Fibroblast of villous mesenchyme (primary cell): ENCODE measurements around the gene PCID2. TPM values are rescaled to one million over a fixed set of nuclear protein-coding genes. Genes with fewer than 3 reads are reported as not detected.
"Not testable (repeated sequence)": the region's sequence is repeated elsewhere in the genome, so short reads cannot be mapped to it uniquely, and the experiment has no call there.

Experiments
- DNase-seq: peaks from one replicate; pipeline ENCODE4 v3.0.0-alpha.2; 2010; ENCODE audit warnings: low read depth
- H3K4me3 ChIP-seq: 2 replicates; pipeline ENCODE4 v1.5.1; 2011; ENCODE audit warnings: low read depth, mild to moderate bottlenecking, low read length
- total RNA-seq: library from RNA; depleted of rRNA; stranded (reverse); fragments of >200 nt; gene quantifications from 2 replicates; pipeline ENCODE4 v1.2.3, GENCODE V29; 2012
- TF ChIP-seq, protein P1 (sequence below): IDR thresholded peaks from 2 replicates; pipeline ENCODE4 v1.5.1; 2012; ENCODE audit warnings: low read depth, mild to moderate bottlenecking, low read length; ENCODE audit not compliant: insufficient read depth

Gene PCID2
- total RNA-seq, 1 donor: 83.8 TPM

DNA sequence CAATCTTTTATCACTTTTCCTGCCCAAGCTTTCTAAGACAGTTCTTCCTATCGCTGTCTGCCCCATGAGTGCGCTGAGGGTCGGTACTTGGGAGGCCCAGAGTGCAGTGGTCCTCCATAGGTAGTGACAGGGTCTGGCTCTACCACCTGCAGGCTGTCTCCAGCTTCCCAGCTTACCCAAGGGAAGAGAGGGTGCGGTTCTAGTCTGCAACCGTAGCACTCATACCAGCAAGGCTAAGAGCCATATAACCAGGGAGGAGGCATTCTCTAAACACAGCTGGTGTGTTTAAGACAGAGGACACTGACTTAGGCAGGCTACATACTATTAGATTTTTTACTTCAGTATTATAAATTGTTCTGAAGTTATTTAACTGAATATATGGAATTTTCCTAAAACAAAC is 41.8 kb downstream of the PCID2 start:
- TF ChIP-seq, protein P1, sequence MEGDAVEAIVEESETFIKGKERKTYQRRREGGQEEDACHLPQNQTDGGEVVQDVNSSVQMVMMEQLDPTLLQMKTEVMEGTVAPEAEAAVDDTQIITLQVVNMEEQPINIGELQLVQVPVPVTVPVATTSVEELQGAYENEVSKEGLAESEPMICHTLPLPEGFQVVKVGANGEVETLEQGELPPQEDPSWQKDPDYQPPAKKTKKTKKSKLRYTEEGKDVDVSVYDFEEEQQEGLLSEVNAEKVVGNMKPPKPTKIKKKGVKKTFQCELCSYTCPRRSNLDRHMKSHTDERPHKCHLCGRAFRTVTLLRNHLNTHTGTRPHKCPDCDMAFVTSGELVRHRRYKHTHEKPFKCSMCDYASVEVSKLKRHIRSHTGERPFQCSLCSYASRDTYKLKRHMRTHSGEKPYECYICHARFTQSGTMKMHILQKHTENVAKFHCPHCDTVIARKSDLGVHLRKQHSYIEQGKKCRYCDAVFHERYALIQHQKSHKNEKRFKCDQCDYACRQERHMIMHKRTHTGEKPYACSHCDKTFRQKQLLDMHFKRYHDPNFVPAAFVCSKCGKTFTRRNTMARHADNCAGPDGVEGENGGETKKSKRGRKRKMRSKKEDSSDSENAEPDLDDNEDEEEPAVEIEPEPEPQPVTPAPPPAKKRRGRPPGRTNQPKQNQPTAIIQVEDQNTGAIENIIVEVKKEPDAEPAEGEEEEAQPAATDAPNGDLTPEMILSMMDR: no peak
- no peak overlapping the region for H3K4me3 ChIP-seq
- DNase-seq: no peak

DNA sequence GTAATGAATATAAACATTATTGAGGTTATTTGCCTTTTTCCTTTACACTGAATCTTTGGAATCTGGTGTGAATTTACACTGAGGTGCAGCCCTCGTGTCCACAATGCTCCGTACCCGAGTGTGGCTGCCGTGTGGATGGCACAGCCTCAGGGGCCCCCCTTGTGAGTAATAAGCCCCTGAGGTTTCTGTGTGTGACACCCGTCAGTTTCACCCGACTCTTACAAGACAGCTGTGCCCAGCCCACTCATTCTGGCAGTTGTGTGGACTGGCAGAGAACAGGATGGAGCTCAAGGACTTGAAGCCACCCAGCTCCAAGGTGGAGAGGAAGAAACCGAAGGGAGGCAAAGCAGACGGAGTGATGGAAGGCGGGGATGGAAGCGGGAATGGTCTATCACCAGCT is 42.2 kb downstream of the PCID2 start:
- H3K4me3 ChIP-seq: no peak overlapping the region
- TF ChIP-seq, protein P1: no peak
- DNase-seq: no peak

DNA sequence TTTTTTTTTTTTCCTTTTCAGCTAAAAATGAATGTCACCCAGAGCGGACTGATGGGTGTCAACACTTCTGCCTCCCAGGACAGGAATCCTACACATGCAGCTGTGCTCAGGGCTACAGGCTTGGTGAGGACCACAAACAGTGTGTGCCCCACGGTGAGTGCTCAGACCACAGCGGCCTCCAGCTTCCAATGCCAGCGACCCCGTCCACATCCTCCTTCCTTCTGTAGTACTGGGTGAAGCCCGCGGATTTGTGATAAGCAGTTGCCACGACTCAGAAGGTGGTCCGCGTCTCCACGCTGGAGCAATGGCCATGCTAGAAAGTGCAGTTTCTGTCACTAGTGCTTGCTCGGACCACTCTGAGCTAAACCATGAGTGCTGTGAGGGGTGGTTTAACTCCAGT is 44.0 kb downstream of the PCID2 start:
- DNase-seq: no peak
- TF ChIP-seq, protein P1: no peak
- no peak overlapping the region for H3K4me3 ChIP-seq

DNA sequence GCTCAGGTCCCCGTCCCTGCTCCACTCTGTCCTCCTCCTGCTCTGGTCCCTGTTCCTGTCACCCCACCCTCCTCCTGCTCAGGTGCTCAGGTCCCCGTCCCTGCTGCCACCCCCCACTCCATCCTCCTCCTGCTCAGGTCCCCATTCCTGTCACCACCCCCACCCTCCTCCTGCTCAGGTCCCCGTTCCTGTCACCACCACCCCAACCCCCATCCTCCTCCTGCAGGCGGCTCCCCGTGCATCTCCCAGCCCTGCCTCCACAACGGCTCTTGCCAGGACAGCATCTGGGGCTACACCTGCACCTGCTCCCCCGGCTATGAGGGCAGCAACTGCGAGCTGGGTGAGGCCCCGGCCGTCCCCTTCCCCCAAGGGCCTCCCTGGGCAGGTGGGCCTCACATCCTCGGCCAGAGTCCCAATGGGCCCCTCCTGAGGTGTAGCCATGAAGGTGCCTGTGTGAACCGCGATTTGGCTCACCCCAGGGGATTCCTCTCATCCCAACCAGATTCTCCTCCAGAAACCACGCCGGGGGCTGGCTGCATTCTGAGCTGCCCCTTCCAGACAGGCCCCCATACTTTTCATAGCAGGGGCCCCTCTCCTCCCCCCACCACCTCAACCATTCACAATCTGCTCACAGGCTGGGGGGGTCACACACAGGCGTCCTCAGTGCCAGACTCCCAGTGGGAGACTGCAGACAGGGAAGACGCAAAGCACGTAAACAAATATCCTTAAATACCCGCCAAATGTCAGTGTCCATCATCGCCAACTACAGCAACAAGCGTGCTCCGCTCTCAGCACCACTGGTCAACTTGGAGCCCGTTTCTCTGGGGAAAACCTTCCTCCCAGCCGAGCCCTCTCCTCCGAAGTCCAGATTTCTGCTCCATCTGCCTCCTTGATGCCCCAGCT is 45.4 kb downstream of the PCID2 start:
- no peak overlapping the region for H3K4me3 ChIP-seq
- DNase-seq: no peak
- TF ChIP-seq, protein P1: no peak

DNA sequence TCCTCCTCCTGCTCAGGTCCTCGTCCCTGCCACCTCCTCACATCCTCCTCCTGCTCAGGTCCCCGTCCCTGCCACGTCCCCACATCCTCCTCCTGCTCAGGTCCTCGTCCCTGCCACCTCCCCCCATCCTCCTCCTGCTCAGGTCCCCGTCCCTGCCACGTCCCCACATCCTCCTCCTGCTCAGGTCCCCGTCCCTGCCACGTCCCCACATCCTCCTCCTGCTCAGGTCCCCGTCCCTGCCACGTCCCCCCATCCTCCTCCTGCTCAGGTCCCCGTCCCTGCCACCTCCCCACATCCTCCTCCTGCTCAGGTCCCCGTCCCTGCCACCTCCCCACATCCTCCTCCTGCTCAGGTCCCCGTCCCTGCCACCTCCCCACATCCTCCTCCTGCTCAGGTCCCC is 46.5 kb downstream of the PCID2 start:
- DNase-seq, H3K4me3 ChIP-seq: not testable (repeated sequence)

DNA sequence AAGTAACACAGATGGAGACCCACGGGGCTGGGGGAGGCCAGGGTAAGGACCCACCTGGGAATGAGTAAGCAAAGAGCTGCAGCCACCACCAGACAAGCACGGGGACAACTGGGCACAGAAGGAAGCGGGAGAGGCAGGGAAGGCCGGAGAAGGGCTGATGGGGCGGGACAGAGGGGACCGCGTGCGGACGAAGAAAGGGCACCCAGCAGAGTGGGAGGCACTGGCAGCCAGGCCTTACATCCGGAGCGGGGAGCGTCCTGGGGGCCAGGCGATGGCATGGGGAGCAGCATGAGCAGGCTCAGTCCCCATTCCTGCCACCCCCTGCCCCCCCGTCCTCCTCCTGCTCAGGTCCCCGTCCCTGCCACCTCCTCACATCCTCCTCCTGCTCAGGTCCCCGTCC is 47.0 kb downstream of the PCID2 start:
- TF ChIP-seq, protein P1: no peak
- H3K4me3 ChIP-seq: no peak overlapping the region
- DNase-seq: no peak

DNA sequence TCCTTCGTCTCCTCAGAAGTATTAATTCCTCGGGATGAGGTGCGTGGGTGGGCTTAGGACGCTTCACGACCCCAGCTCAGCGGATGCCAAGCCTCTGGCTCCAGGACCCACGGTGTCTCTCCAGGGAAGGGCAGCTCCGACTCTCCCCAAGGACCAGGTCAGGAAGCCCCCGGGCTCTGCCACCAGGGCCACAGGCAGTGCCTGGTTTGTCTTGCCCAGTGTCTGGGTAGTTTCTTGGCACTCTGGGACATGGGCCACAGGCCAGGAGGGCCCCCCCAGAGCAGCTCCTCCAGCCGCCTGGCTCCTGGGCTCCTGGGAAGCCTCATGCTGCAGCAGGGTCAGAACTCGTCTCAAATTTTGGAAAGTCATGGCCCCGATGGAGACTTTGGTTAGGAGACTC is 47.5 kb downstream of the PCID2 start:
- TF ChIP-seq, protein P1: no peak
- DNase-seq: no peak

More for the DNA sequence above, 47.5 kb downstream of the PCID2 start:
- H3K4me3 ChIP-seq: no peak overlapping the region
